Activated CD4-positive, alpha-beta memory T cell treated with anti-CD3 and anti-CD28 coated beads for 36 hours (primary cell): ENCODE data around the gene ADGB. TPM values are rescaled to one million over a fixed set of nuclear protein-coding genes. Genes with fewer than 3 reads are reported as not detected.
"Not testable (repeated sequence)": the region's sequence is repeated elsewhere in the genome, so short reads cannot be mapped to it uniquely, and the experiment has no call there.

Experiments used
- CTCF ChIA-PET: fragments of 350-600 bp; sonication (Branson Sonifier 250); formaldehyde crosslinking; loops from one replicate; lab custom pipeline; 2021; ENCODE audit warnings: antibody characterized with exemption, inconsistent platforms; lab: Charles Lee
- POLR2A ChIA-PET: fragments of 350-600 bp; sonication (Branson Sonifier 250); formaldehyde crosslinking; loops from one replicate; lab custom pipeline; 2021; ENCODE audit warnings: antibody characterized with exemption; lab: Charles Lee
- DNase-seq: peaks from one replicate; pipeline ENCODE4 v3.0.0-alpha.2; 2020
- H3K27ac Mint-ChIP-seq: one replicate; pipeline ENCODE4 v1.8.0; 2021; ENCODE audit warnings: mixed read lengths
- H3K27me3 Mint-ChIP-seq: one replicate; pipeline ENCODE4 v1.8.0; 2021; ENCODE audit warnings: mixed read lengths
- H3K36me3 Mint-ChIP-seq: one replicate; pipeline ENCODE4 v1.8.0; 2021; ENCODE audit warnings: mixed read lengths
- H3K4me1 Mint-ChIP-seq: one replicate; pipeline ENCODE4 v1.8.0; 2021; ENCODE audit warnings: low read depth, mixed read lengths
- H3K4me3 Mint-ChIP-seq: one replicate; pipeline ENCODE4 v1.8.0; 2021; ENCODE audit warnings: mild to moderate bottlenecking, mixed read lengths
- H3K9me3 Mint-ChIP-seq: one replicate; pipeline ENCODE4 v1.8.0; 2021; ENCODE audit warnings: mixed read lengths
- intact Hi-C: fragments of 100-400 bp; cut with micrococcal nuclease; formaldehyde crosslinking; loops from one replicate; pipeline ENCODE4 v1.15.1; 2023
- total RNA-seq, 2 experiments: library from RNA; stranded (reverse); gene quantifications; one replicate each; pipeline ENCODE4 v1.2.3, GENCODE V29; 2021

Gene ADGB
- total RNA-seq: under 1 TPM in 1 of 2 experiments, not detected in 1; 0.56 TPM

- H3K4me1 Mint-ChIP-seq: peaks cover 5% of the 10 kb centered on the region
- intact Hi-C loops: no loop called here
- no peaks in the 10 kb centered on the region for H3K9me3 Mint-ChIP-seq
- POLR2A ChIA-PET: no interaction called here
- H3K36me3 Mint-ChIP-seq: no peaks in the 10 kb centered on the region
- no peak within 1 kb of the TSS for H3K27ac Mint-ChIP-seq
- CTCF ChIA-PET: no interaction called here
- H3K4me3 Mint-ChIP-seq: no peak within 1 kb of the TSS
- DNase-seq: no peak
- peaks cover 15% of the 10 kb centered on the region for H3K27me3 Mint-ChIP-seq
Measured at GRCh38 chr6:146598772-146599405, at the start of gene ADGB. TSS of gene ADGB (plus strand) at chr6:146598972. CDS start at chr6:146599041, 69 bp downstream.

GRCh38 chr6:146550911-146551310 is 47.9 kb upstream of the ADGB start:
- no peaks in the 10 kb centered on the region for H3K4me1 Mint-ChIP-seq
- no peak overlapping the region for H3K4me3 Mint-ChIP-seq
- DNase-seq: no peak
- POLR2A ChIA-PET: no interaction called here
- H3K36me3 Mint-ChIP-seq: no peaks in the 10 kb centered on the region
- CTCF ChIA-PET: no interaction called here
- H3K27me3 Mint-ChIP-seq: no peaks in the 10 kb centered on the region
- no peaks in the 10 kb centered on the region for H3K9me3 Mint-ChIP-seq
- H3K27ac Mint-ChIP-seq: no peak overlapping the region
- intact Hi-C loops: no loop called here

- Mint-ChIP-seq H3K27ac (no peak overlapping the region), H3K4me3 (no peak overlapping the region), H3K27me3 (no peaks in the 10 kb centered on the region), H3K4me1 (no peaks in the 10 kb centered on the region), H3K36me3 (no peaks in the 10 kb centered on the region), H3K9me3 (no peaks in the 10 kb centered on the region)
- intact Hi-C loops: no loop called here
- POLR2A ChIA-PET: no interaction called here
- no peak for DNase-seq
- CTCF ChIA-PET: no interaction called here
Measured at GRCh38 chr6:146551545-146551944, 47.2 kb upstream of the ADGB start.

GRCh38 chr6:146553377-146554135 is 45.2 kb upstream of the ADGB start:
- Mint-ChIP-seq H3K27ac (no peak overlapping the region), H3K27me3 (no peaks in the 10 kb centered on the region), H3K9me3 (no peaks in the 10 kb centered on the region), H3K36me3 (no peaks in the 10 kb centered on the region), H3K4me3 (no peak overlapping the region), H3K4me1 (no peaks in the 10 kb centered on the region)
- CTCF ChIA-PET: interaction anchor here (1.0 kb wide), 1 partner anchor 10 kb away, joined by 3 read pairs; the partner anchor contains the start of gene RAB32
- POLR2A ChIA-PET: no interaction called here
- DNase-seq: no peak
- intact Hi-C loops: no loop called here

GRCh38 chr6:146560607-146561006 is 38.2 kb upstream of the ADGB start:
- Mint-ChIP-seq H3K27me3 (no peaks in the 10 kb centered on the region), H3K36me3 (no peaks in the 10 kb centered on the region), H3K4me1 (no peaks in the 10 kb centered on the region), H3K4me3 (no peak overlapping the region), H3K27ac (no peak overlapping the region), H3K9me3 (no peaks in the 10 kb centered on the region)
- POLR2A ChIA-PET: no interaction called here
- no peak for DNase-seq
- CTCF ChIA-PET: no interaction called here
- intact Hi-C loops: no loop called here

- CTCF ChIA-PET, H3K27me3 Mint-ChIP-seq, H3K4me3 Mint-ChIP-seq, H3K27ac Mint-ChIP-seq, DNase-seq, intact Hi-C loops, POLR2A ChIA-PET, H3K36me3 Mint-ChIP-seq, H3K9me3 Mint-ChIP-seq, H3K4me1 Mint-ChIP-seq: not testable (repeated sequence)
Measured at GRCh38 chr6:146566661-146567060, 32.1 kb upstream of the ADGB start.

GRCh38 chr6:146568619-146569018 is 30.2 kb upstream of the ADGB start:
- H3K27me3 Mint-ChIP-seq, intact Hi-C loops, H3K4me3 Mint-ChIP-seq, CTCF ChIA-PET, H3K4me1 Mint-ChIP-seq, DNase-seq, H3K36me3 Mint-ChIP-seq, POLR2A ChIA-PET, H3K9me3 Mint-ChIP-seq, H3K27ac Mint-ChIP-seq: not testable (repeated sequence)

GRCh38 chr6:146574211-146574610 is 24.6 kb upstream of the ADGB start:
- Mint-ChIP-seq H3K9me3 (peaks cover 11% of the 10 kb centered on the region), H3K27ac (no peak overlapping the region), H3K4me3 (no peak overlapping the region), H3K27me3 (no peaks in the 10 kb centered on the region), H3K36me3 (no peaks in the 10 kb centered on the region), H3K4me1 (no peaks in the 10 kb centered on the region)
- no peak for DNase-seq
- intact Hi-C loops: no loop called here
- ChIA-PET POLR2A (no interaction called here), CTCF (no interaction called here)

GRCh38 chr6:146578054-146578453 is 20.7 kb upstream of the ADGB start:
- H3K4me1 Mint-ChIP-seq: no peaks in the 10 kb centered on the region
- POLR2A ChIA-PET: no interaction called here
- H3K36me3 Mint-ChIP-seq: no peaks in the 10 kb centered on the region
- H3K27me3 Mint-ChIP-seq: no peaks in the 10 kb centered on the region
- no peak overlapping the region for H3K27ac Mint-ChIP-seq
- no peak overlapping the region for H3K4me3 Mint-ChIP-seq
- no peak for DNase-seq
- CTCF ChIA-PET: no interaction called here
- intact Hi-C loops: no loop called here
- H3K9me3 Mint-ChIP-seq: peaks cover 4% of the 10 kb centered on the region

GRCh38 chr6:146581968-146582367 is 16.8 kb upstream of the ADGB start:
- POLR2A ChIA-PET: no interaction called here
- no peak overlapping the region for H3K27ac Mint-ChIP-seq
- DNase-seq: no peak
- no peaks in the 10 kb centered on the region for H3K27me3 Mint-ChIP-seq
- CTCF ChIA-PET: no interaction called here
- H3K9me3 Mint-ChIP-seq: no peaks in the 10 kb centered on the region
- no peaks in the 10 kb centered on the region for H3K36me3 Mint-ChIP-seq
- intact Hi-C loops: no loop called here
- H3K4me1 Mint-ChIP-seq: no peaks in the 10 kb centered on the region
- H3K4me3 Mint-ChIP-seq: no peak overlapping the region

- no peaks in the 10 kb centered on the region for H3K9me3 Mint-ChIP-seq
- H3K27ac Mint-ChIP-seq: no peak overlapping the region
- no peaks in the 10 kb centered on the region for H3K36me3 Mint-ChIP-seq
- no peak for DNase-seq
- ChIA-PET CTCF (no interaction called here), POLR2A (no interaction called here)
- no peak overlapping the region for H3K4me3 Mint-ChIP-seq
- intact Hi-C loops: no loop called here
- no peaks in the 10 kb centered on the region for H3K4me1 Mint-ChIP-seq
- no peaks in the 10 kb centered on the region for H3K27me3 Mint-ChIP-seq
Measured at GRCh38 chr6:146582857-146583256, 15.9 kb upstream of the ADGB start.

GRCh38 chr6:146583966-146584365 is 14.8 kb upstream of the ADGB start:
- intact Hi-C loops: no loop called here
- no peak for DNase-seq
- ChIA-PET POLR2A (no interaction called here), CTCF (no interaction called here)
- H3K27me3 Mint-ChIP-seq: no peaks in the 10 kb centered on the region
- no peak overlapping the region for H3K27ac Mint-ChIP-seq
- H3K4me3 Mint-ChIP-seq: no peak overlapping the region
- no peaks in the 10 kb centered on the region for H3K4me1 Mint-ChIP-seq
- H3K9me3 Mint-ChIP-seq: no peaks in the 10 kb centered on the region
- H3K36me3 Mint-ChIP-seq: no peaks in the 10 kb centered on the region

- no peaks in the 10 kb centered on the region for H3K9me3 Mint-ChIP-seq
- CTCF ChIA-PET: interaction anchor here (1.6 kb wide), 1 partner anchor 10 kb away, joined by 3 read pairs; no protein-coding TSS in a partner anchor
- no peaks in the 10 kb centered on the region for H3K36me3 Mint-ChIP-seq
- intact Hi-C loops: no loop called here
- no peak overlapping the region for H3K4me3 Mint-ChIP-seq
- no peaks in the 10 kb centered on the region for H3K4me1 Mint-ChIP-seq
- DNase-seq: no peak
- H3K27me3 Mint-ChIP-seq: no peaks in the 10 kb centered on the region
- POLR2A ChIA-PET: no interaction called here
- no peak overlapping the region for H3K27ac Mint-ChIP-seq
Measured at GRCh38 chr6:146587459-146587858, 11.3 kb upstream of the ADGB start.
